Activated T-cell treated with anti-CD3 and anti-CD28 coated beads, Interleukin-2, amount 50 U/mL, for 48 hours (primary cell): Measurements from ENCODE around the gene GLIS1.
"Not testable (repeated sequence)": the region's sequence is repeated elsewhere in the genome, so short reads cannot be mapped to it uniquely, and the experiment has no call there.

ENCODE experiments used
- DNase-seq, 2 experiments: peaks; one replicate each; pipeline ENCODE4 v3.0.0-alpha.2; 2020

The GLIS1 gene

GRCh38 chr1:53556657-53557227 is 182.2 kb downstream of the GLIS1 start:
- peak in 1 of 2 experiments; percentile 4 for DNase-seq

- DNase-seq: not testable (repeated sequence)
Observed at GRCh38 chr1:53555620-53556326, 183.2 kb downstream of the GLIS1 start.

- peak in 1 of 2 experiments; percentile 14 for DNase-seq
Observed at GRCh38 chr1:53554592-53555305, 184.2 kb downstream of the GLIS1 start.

GRCh38 chr1:53553734-53554509 is 185.0 kb downstream of the GLIS1 start:
- peak in 1 of 2 experiments; percentile 47 for DNase-seq

GRCh38 chr1:53552981-53553733 is 185.8 kb downstream of the GLIS1 start:
- DNase-seq: peak in 1 of 2 experiments; percentile 47

- no peak for DNase-seq
Observed at GRCh38 chr1:53552146-53552861, 186.7 kb downstream of the GLIS1 start.

GRCh38 chr1:53551428-53551995 is 187.5 kb downstream of the GLIS1 start:
- DNase-seq: no peak

GRCh38 chr1:53550201-53550741 is 188.7 kb downstream of the GLIS1 start:
- no peak for DNase-seq

- no peak for DNase-seq
Observed at GRCh38 chr1:53549781-53550180, 189.2 kb downstream of the GLIS1 start.

- DNase-seq: no peak
Observed at GRCh38 chr1:53549287-53549686, 189.7 kb downstream of the GLIS1 start.

- DNase-seq: no peak
Observed at GRCh38 chr1:53548031-53548491, 190.9 kb downstream of the GLIS1 start.

GRCh38 chr1:53547231-53547790 is 191.7 kb downstream of the GLIS1 start:
- DNase-seq: no peak

- DNase-seq: no peak
Observed at GRCh38 chr1:53546409-53547155, 192.4 kb downstream of the GLIS1 start.

- no peak for DNase-seq
Observed at GRCh38 chr1:53545663-53546408, 193.1 kb downstream of the GLIS1 start.

GRCh38 chr1:53544728-53545515 is 194.0 kb downstream of the GLIS1 start:
- no peak for DNase-seq

GRCh38 chr1:53543778-53544695 is 194.9 kb downstream of the GLIS1 start:
- DNase-seq: no peak
